ENCODE results near the gene FCAMR. TPM values are rescaled to one million over a fixed set of nuclear protein-coding genes. Genes with fewer than 3 reads are reported as not detected.

The FCAMR gene
- total RNA-seq, 4 donors from 2014 or later = 0.39 TPM; not detected in 3

- Histone ChIP-seq H3K4me3 (no peak overlapping the region), H3K27me3 (peaks cover 19% of the 10 kb centered on the region), H3K9me3 (peaks cover 0 to 11% (median 0%) of the 10 kb centered on the region in 3 donors), H3K27ac (no peak overlapping the region), H3K36me3 (no peaks in the 10 kb centered on the region), H3K4me1 (no peaks in the 10 kb centered on the region)
- WGBS, 2 donors (ENCODE audit: low coverage in 1 of 2) = 80 to 84% methylated on average over 1 to 3 of the region's 4 CpGs
- no peak for ATAC-seq
- TF ChIP-seq EP300 (IDR thresholded peaks at IDR 0.05) (no peak), POLR2AphosphoS5 (IDR thresholded peaks at IDR 0.05) (no peak), CTCF (IDR thresholded peaks at IDR 0.05) (no peak), POLR2A (IDR thresholded peaks at IDR 0.05) (no peak)
Measured at GRCh38 chr1:206945779-206946178, 24.5 kb downstream of the FCAMR start.

GRCh38 chr1:206944703-206945102 is 25.6 kb downstream of the FCAMR start:
- TF ChIP-seq EP300 (IDR thresholded peaks at IDR 0.05) (no peak), CTCF (IDR thresholded peaks at IDR 0.05) (no peak), POLR2AphosphoS5 (IDR thresholded peaks at IDR 0.05) (no peak)
- Histone ChIP-seq H3K4me1 (no peaks in the 10 kb centered on the region), H3K27me3 (peaks cover 19% of the 10 kb centered on the region), H3K27ac (no peak overlapping the region), H3K9me3 (peaks cover 0 to 4% (median 0%) of the 10 kb centered on the region in 3 donors), H3K4me3 (no peak overlapping the region), H3K36me3 (no peaks in the 10 kb centered on the region)
- ATAC-seq = no peak
- 41% methylated on average over 4 of the region's 5 CpGs; no CpG with 5 or more reads in 1 of the 2 donors for WGBS, 2 donors (ENCODE audit: low coverage in 1 of 2)

GRCh38 chr1:206941766-206942418 is 28.4 kb downstream of the FCAMR start:
- no peak overlapping the region for H3K4me3 ChIP-seq
- H3K4me1 ChIP-seq = no peaks in the 10 kb centered on the region
- H3K36me3 ChIP-seq = no peaks in the 10 kb centered on the region
- no peak for TF ChIP-seq POLR2AphosphoS5 (IDR thresholded peaks at IDR 0.05)
- TF ChIP-seq EP300 (IDR thresholded peaks at IDR 0.05) = no peak
- no peak for TF ChIP-seq CTCF (IDR thresholded peaks at IDR 0.05)
- no peak for TF ChIP-seq POLR2A (IDR thresholded peaks at IDR 0.05)
- H3K27me3 ChIP-seq = peaks cover 9% of the 10 kb centered on the region
- ATAC-seq = no peak
- no peak overlapping the region for H3K27ac ChIP-seq
- no peaks in the 10 kb centered on the region for H3K9me3 ChIP-seq
- 23 to 43% methylated on average over 3 to 5 of the region's 6 CpGs for WGBS, 2 donors (ENCODE audit: low coverage in 1 of 2)

GRCh38 chr1:206940588-206940936 is 29.7 kb downstream of the FCAMR start:
- no peak overlapping the region for H3K4me3 ChIP-seq
- H3K36me3 ChIP-seq = no peaks in the 10 kb centered on the region
- WGBS, 2 donors (ENCODE audit: low coverage in 1 of 2) = 97 to 100% methylated on average over 1 to 3 of the region's 3 CpGs
- H3K4me1 ChIP-seq = no peaks in the 10 kb centered on the region
- H3K27ac ChIP-seq = no peak overlapping the region
- TF ChIP-seq EP300 (IDR thresholded peaks at IDR 0.05) = no peak
- no peak for TF ChIP-seq POLR2AphosphoS5 (IDR thresholded peaks at IDR 0.05)
- TF ChIP-seq POLR2A (IDR thresholded peaks at IDR 0.05) = no peak
- TF ChIP-seq CTCF (IDR thresholded peaks at IDR 0.05) = no peak
- H3K27me3 ChIP-seq = no peaks in the 10 kb centered on the region
- H3K9me3 ChIP-seq = no peaks in the 10 kb centered on the region
- no peak for ATAC-seq

- no peak for ATAC-seq
- no peak overlapping the region for H3K27ac ChIP-seq
- H3K4me3 ChIP-seq = no peak overlapping the region
- H3K4me1 ChIP-seq = no peaks in the 10 kb centered on the region
- H3K36me3 ChIP-seq = no peaks in the 10 kb centered on the region
- TF ChIP-seq POLR2A (IDR thresholded peaks at IDR 0.05) (no peak), POLR2AphosphoS5 (IDR thresholded peaks at IDR 0.05) (no peak), CTCF (IDR thresholded peaks at IDR 0.05) (no peak), EP300 (IDR thresholded peaks at IDR 0.05) (no peak)
- 89 to 97% methylated on average over 5 to 8 of the region's 9 CpGs for WGBS, 2 donors (ENCODE audit: low coverage in 1 of 2)
- H3K27me3 ChIP-seq = no peaks in the 10 kb centered on the region
- no peaks in the 10 kb centered on the region for H3K9me3 ChIP-seq
Measured at GRCh38 chr1:206939841-206940587, 30.2 kb downstream of the FCAMR start.
